ENCODE measurements around the gene AMER1.

- TF ChIP-seq CTCF (conservative IDR thresholded peaks at IDR 0.05 in 1 of 2, IDR thresholded peaks at IDR 0.05 in 1 of 2; ENCODE audit: extremely low read depth in 1 of 2, insufficient read depth in 1 of 2, low read depth in 1 of 2, low read length in 2 of 2) (no peak), EZH2 (IDR thresholded peaks at IDR 0.05; ENCODE audit: borderline replicate concordance, low read length) (no peak)
Measured at GRCh38 chrX:64184396-64184795, 21.1 kb downstream of the AMER1 start.

All from mammary epithelial cell (primary cell).